Testis (tissue), 3 donors: Measurements from ENCODE around the gene TEAD2. TPM values are rescaled to one million over a fixed set of nuclear protein-coding genes. Genes with fewer than 3 reads are reported as not detected.
"Not testable (repeated sequence)": the region's sequence is repeated elsewhere in the genome, so short reads cannot be mapped to it uniquely, and the experiment has no call there.

Experiments
- DNase-seq: peaks from one replicate; pipeline ENCODE4 v3.0.0-alpha.2; 2019
- H3K27ac ChIP-seq, 2 donors: fragments of 200-600 bp; sonication (generic); one replicate each; pipeline ENCODE4 v1.5.1; 2019
- H3K27me3 ChIP-seq: fragments of 200-600 bp; sonication (generic); one replicate; pipeline ENCODE4 v1.5.1; 2019
- H3K36me3 ChIP-seq: fragments of 200-600 bp; sonication (generic); one replicate; pipeline ENCODE4 v1.5.1; 2017; ENCODE audit warnings: low read depth; ENCODE audit errors: missing control alignments
- H3K4me1 ChIP-seq: fragments of 200-600 bp; sonication (generic); one replicate; pipeline ENCODE4 v1.5.1; 2019
- H3K4me3 ChIP-seq, 2 donors: fragments of 200-600 bp; sonication (generic); one replicate each; pipeline ENCODE4 v1.5.1; 2017 to 2019
- H3K9me3 ChIP-seq: fragments of 200-600 bp; sonication (generic); one replicate; pipeline ENCODE4 v1.5.1; 2017
- POLR2A ChIP-seq: fragments of 450-650 bp; IDR thresholded peaks from one replicate; pipeline ENCODE4 v1.6.1; 2017; ENCODE audit warnings: antibody characterized with exemption, mild to moderate bottlenecking, moderate library complexity
- WGBS, 2 donors: methylation state at CpG; one replicate each; pipeline ENCODE4 v1.1.5; 2018; 5-methylcytosine and 5-hydroxymethylcytosine counted together
- intact Hi-C: fragments of 100-400 bp; cut with DNase I; formaldehyde crosslinking; loops from one replicate; pipeline ENCODE4 v1.15.1; 2023; ENCODE audit warnings: low total_unique reads
- polyA plus RNA-seq: library from polyadenylated mRNA; stranded (reverse); fragments of 350-450 nt; fragmentation: Illumina TruSeq; extraction: RNeasy Lipid Tissue Mini Kit (QIAGEN cat#74804); gene quantifications from one replicate; pipeline ENCODE4 v1.2.3, GENCODE V29; 2014; ENCODE audit warnings: low read depth, low replicate concordance; ENCODE audit not compliant: insufficient read depth
- total RNA-seq, 2 donors: library from RNA; depleted of rRNA; stranded (reverse); fragments of >200 nt; gene quantifications; one replicate each; pipeline ENCODE4 v1.2.3, GENCODE V29; 2016
- TF ChIP-seq, protein P1 (sequence below), 3 experiments: fragments of 450-650 bp in 2 of 3; fragments of 200-600 bp in 1 of 3; sonication (generic) in 1 of 3; IDR thresholded peaks; one replicate each; pipeline ENCODE4 v1.5.1; 2016 to 2019; ENCODE audit warnings: antibody characterized with exemption in 3 of 3, mild to moderate bottlenecking in 2 of 3, moderate library complexity in 1 of 3

TEAD2 gene
- total and polyA plus RNA-seq, 3 donors from 2014 or later, result 12.6 to 29.6 (median 20.8) TPM

DNA sequence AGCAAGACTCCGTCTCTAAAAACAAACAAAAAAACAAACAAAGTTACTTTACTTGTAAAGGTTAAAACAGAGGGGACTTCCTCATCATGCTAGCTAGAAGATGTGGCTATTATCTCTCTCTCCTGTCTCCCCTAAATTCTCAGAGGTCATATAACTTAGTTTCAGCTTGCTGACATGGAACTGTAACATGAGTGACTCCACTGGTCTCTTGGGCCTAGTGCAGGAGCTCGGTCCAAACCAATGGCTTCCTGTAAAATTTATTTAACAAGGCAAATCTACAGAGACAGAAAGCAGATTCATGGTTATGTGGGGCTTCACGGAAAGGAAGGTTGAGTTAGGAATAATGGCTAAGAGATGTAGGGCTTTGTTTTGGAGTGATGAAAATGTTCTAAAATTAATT, 16.3 kb upstream of the TEAD2 start:
- WGBS, 2 donors, result 85 to 92% methylated on average over 3 of the region's 3 CpGs
- Histone ChIP-seq H3K27me3 (no peaks in the 10 kb centered on the region), H3K9me3 (no peaks in the 10 kb centered on the region), H3K36me3 (no peaks in the 10 kb centered on the region), H3K4me1 (no peaks in the 10 kb centered on the region), H3K4me3 (no peak overlapping the region), H3K27ac (no peak overlapping the region)
- intact Hi-C loops, result no loop called here
- TF ChIP-seq POLR2A, result no peak
- TF ChIP-seq, protein P1, sequence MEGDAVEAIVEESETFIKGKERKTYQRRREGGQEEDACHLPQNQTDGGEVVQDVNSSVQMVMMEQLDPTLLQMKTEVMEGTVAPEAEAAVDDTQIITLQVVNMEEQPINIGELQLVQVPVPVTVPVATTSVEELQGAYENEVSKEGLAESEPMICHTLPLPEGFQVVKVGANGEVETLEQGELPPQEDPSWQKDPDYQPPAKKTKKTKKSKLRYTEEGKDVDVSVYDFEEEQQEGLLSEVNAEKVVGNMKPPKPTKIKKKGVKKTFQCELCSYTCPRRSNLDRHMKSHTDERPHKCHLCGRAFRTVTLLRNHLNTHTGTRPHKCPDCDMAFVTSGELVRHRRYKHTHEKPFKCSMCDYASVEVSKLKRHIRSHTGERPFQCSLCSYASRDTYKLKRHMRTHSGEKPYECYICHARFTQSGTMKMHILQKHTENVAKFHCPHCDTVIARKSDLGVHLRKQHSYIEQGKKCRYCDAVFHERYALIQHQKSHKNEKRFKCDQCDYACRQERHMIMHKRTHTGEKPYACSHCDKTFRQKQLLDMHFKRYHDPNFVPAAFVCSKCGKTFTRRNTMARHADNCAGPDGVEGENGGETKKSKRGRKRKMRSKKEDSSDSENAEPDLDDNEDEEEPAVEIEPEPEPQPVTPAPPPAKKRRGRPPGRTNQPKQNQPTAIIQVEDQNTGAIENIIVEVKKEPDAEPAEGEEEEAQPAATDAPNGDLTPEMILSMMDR (IDR thresholded peaks at IDR 0.05), result no peak
- no peak for DNase-seq

- DNase-seq, result no peak
- WGBS, 2 donors, result 90 to 94% methylated on average over 11 to 16 of the region's 16 CpGs
- Histone ChIP-seq H3K4me3 (no peak overlapping the region), H3K27me3 (no peaks in the 10 kb centered on the region), H3K4me1 (no peaks in the 10 kb centered on the region), H3K36me3 (no peaks in the 10 kb centered on the region), H3K9me3 (no peaks in the 10 kb centered on the region), H3K27ac (no peak overlapping the region)
- intact Hi-C loops, result no loop called here
- TF ChIP-seq POLR2A, result no peak
- TF ChIP-seq, protein P1 (IDR thresholded peaks at IDR 0.05), result no peak
Observed at GRCh38 chr19:49374665-49375434, 12.6 kb upstream of the TEAD2 start.

DNA sequence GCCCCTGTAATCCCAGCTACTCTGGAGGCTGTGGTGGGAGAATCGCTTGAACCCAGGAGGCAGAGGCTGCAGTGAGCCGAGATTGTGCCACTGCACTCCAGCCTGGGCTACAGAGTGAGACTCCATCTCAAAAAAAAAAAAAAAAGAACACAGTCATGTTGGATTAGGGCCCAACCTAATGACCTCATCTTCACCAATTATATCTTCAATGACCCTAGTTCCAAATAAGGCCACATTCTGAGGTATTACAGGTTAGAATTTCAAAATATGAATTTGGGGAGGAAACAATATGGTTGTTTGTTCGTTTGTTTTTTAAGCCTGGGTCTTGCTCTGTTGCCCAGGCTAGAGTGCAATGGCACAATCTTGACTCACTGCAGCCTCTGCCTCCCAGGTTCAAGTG, 11.0 kb upstream of the TEAD2 start:
- intact Hi-C loops, H3K36me3 ChIP-seq, H3K4me1 ChIP-seq, H3K27me3 ChIP-seq, DNase-seq, H3K4me3 ChIP-seq, H3K9me3 ChIP-seq, H3K27ac ChIP-seq: not testable (repeated sequence)
- WGBS, 2 donors, result 88 to 92% methylated on average over 3 of the region's 3 CpGs

DNA sequence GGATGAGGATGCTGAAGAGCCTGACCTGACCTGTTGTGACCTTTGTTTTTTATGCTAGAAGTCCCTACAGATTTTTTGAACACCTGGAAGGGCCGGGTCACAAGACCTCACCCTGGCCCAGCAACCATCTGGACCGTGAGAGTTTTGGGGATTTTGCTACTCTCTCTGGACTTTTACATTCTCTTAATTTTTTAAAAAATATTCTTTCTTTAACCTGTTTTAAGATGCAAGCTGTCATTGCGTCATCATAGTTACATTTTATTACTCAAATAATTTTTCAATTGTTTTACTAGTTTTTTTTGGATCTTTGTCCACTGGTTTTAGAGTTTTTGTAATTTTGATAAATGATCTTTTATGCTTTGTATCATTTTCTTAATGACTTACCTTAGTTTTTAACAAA, 9.0 kb upstream of the TEAD2 start:
- intact Hi-C loops, result no loop called here
- TF ChIP-seq, protein P1 (IDR thresholded peaks at IDR 0.05), result no peak
- no peak for TF ChIP-seq POLR2A
- 76 to 96% methylated on average over 3 of the region's 3 CpGs for WGBS, 2 donors

GRCh38 chr19:49368711-49369358, 6.6 kb upstream of the TEAD2 start:
- Histone ChIP-seq H3K4me3 (no peak overlapping the region), H3K27ac (no peak overlapping the region), H3K9me3 (no peaks in the 10 kb centered on the region), H3K4me1 (no peaks in the 10 kb centered on the region), H3K27me3 (no peaks in the 10 kb centered on the region), H3K36me3 (no peaks in the 10 kb centered on the region)
- intact Hi-C loops, result no loop called here
- no peak for TF ChIP-seq POLR2A
- TF ChIP-seq, protein P1 (IDR thresholded peaks at IDR 0.05), result no peak
- 91% methylated on average over 5 of the region's 5 CpGs for WGBS, 2 donors
- no peak for DNase-seq

More for the DNA sequence above, 9.0 kb upstream of the TEAD2 start:
- Histone ChIP-seq H3K27ac (no peak overlapping the region), H3K4me1 (no peaks in the 10 kb centered on the region), H3K27me3 (no peaks in the 10 kb centered on the region), H3K4me3 (no peak overlapping the region), H3K9me3 (no peaks in the 10 kb centered on the region), H3K36me3 (no peaks in the 10 kb centered on the region)
- DNase-seq, result no peak
